Central memory CD8-positive, alpha-beta T cell (primary cell): Measurements from ENCODE around the gene UBXN10.

Experiments used
- ATAC-seq: fragments of 150-1000 bp; cut with Tn5 transposase; replicated peaks from 2 replicates; pipeline ENCODE4 v1.10.0; 2022; ENCODE audit warnings: mild to moderate bottlenecking, moderate FRiP score, moderate number of reproducible peaks; ENCODE audit not compliant: poor library complexity, severe bottlenecking; ENCODE audit errors: extremely low read depth
- DNase-seq, 2 donors: peaks; one replicate each; pipeline ENCODE4 v3.0.0; 2021; ENCODE audit warnings: low spot score in 2 of 2
- H3K27ac Mint-ChIP-seq: one replicate; pipeline ENCODE4 v1.8.0; 2022; ENCODE audit warnings: low read depth, mild to moderate bottlenecking, moderate library complexity, mixed read lengths
- H3K27me3 Mint-ChIP-seq: one replicate; pipeline ENCODE4 v1.8.0; 2022; ENCODE audit warnings: mixed read lengths
- H3K36me3 Mint-ChIP-seq: one replicate; pipeline ENCODE4 v1.8.0; 2022; ENCODE audit warnings: mild to moderate bottlenecking, moderate library complexity, mixed read lengths; ENCODE audit not compliant: insufficient read depth
- H3K4me1 Mint-ChIP-seq: one replicate; pipeline ENCODE4 v1.8.0; 2022; ENCODE audit warnings: mixed read lengths
- H3K4me3 Mint-ChIP-seq: one replicate; pipeline ENCODE4 v1.8.0; 2022; ENCODE audit warnings: mild to moderate bottlenecking, moderate library complexity, mixed read lengths
- H3K9me3 Mint-ChIP-seq: one replicate; pipeline ENCODE4 v1.8.0; 2022; ENCODE audit warnings: mixed read lengths

Gene UBXN10, protein sequence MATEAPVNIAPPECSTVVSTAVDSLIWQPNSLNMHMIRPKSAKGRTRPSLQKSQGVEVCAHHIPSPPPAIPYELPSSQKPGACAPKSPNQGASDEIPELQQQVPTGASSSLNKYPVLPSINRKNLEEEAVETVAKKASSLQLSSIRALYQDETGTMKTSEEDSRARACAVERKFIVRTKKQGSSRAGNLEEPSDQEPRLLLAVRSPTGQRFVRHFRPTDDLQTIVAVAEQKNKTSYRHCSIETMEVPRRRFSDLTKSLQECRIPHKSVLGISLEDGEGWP

DNA sequence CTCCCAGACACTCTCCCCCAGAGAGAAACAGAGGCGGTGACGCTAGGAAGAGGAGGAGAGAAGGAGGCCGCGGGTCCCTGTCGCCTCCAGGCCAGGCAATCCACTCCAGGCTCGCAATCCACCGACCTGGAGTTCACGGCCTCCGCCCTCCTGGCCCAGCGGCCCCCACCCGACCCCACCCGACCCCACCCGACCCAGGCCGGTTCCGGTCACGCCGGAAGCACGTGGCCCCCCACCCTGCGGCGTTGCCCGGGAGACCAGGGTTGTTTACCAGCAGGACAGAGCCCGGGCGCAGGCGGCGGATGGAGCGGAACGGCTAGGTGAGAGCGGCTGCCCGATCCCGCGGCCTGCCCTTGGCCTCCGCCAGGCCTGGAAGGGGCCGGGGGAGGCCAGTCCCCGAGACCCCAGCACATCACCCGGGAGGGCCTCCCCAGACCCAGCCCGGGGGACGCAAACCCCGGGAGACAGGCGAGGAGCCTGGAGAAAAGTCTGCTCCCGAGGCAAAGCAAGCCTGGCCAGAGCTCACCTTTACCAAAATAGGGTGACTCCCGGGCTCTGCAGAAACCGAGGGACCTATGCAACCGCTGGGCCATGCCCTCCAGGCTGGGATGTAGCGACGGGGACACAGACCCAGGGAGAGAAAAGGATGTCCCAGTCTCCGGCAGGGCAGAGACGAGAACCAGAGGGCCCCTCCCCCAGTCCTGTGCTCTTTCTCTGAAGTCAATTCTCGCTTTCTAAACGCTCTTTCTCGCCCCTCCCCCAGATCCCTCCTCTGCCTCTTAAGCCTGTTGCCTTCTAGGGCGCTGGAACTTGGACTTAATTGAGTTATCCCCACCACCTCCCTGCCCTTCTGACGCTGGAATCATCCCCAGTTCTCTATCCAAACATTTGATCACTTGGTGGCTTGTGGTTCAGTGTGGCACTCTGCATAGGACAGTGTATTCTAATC, at the start of gene UBXN10, which contains the start of gene PLA2G2C:
UBXN10 (plus strand) TSS at position 263 of the 949 bp plus-strand sequence. CDS start 4,466 bp downstream, outside the sequence.
PLA2G2C (minus strand) TSS at position 685 of the 949 bp plus-strand sequence. CDS start 9,155 bp downstream, outside the sequence.
- Mint-ChIP-seq H3K4me1 (peaks cover 54% of the 10 kb centered on the region), H3K27me3 (peaks cover 12% of the 10 kb centered on the region), H3K4me3 (peak within 1 kb of the TSS; percentile 75), H3K27ac (peak within 1 kb of the TSS; percentile 71), H3K36me3 (peaks cover 1% of the 10 kb centered on the region), H3K9me3 (no peaks in the 10 kb centered on the region)
- DNase-seq (no peak), ATAC-seq (peak; percentile 45)

DNA sequence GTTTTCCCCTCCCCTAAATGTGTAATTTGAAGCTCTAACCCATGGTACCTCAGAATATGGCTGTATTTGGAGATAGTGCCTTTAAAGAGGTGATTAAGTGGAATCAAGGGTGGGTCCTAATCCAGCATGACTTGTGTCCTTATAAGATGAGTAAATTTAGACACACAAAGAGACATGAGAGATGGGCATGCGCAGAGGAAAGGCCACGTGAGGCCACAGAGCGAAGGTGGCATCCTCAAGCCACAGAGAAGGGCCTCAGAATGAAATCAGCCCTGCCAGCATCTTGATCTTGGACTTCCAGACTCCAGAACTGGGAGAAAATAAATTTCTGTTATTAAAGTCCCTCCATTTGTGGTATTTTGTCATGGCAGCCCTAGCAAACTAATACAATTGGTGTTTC, 49.6 kb upstream of the UBXN10 start:
- Mint-ChIP-seq H3K9me3 (no peaks in the 10 kb centered on the region), H3K27me3 (peaks cover 37% of the 10 kb centered on the region), H3K4me1 (no peaks in the 10 kb centered on the region), H3K4me3 (no peak overlapping the region), H3K36me3 (no peaks in the 10 kb centered on the region), H3K27ac (no peak overlapping the region)
- DNase-seq (no peak), ATAC-seq (no peak)

DNA sequence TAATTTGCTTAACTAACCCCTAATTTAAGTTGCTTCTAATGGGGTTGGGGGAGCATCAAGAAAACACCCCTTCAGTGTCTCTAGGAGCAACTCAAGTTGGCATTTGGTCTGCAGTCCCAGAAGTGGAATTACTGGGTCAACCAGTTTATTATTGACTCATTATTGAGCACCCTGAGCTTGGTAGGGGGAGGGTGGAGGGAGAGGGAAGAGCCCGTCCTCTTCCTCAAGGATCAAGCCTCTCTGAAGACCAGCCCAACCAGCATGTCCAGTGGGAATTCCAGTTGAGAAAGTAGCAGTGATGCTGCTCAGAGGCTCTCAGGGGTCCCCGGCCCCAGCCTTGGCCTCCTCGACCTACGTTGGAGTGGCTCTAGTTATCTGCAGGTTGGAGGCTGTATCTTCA, 48.8 kb upstream of the UBXN10 start:
- ATAC-seq (no peak), DNase-seq (no peak)
- H3K27ac Mint-ChIP-seq, result no peak overlapping the region
- no peaks in the 10 kb centered on the region for H3K36me3 Mint-ChIP-seq
- H3K4me3 Mint-ChIP-seq, result no peak overlapping the region
- peaks cover 34% of the 10 kb centered on the region for H3K27me3 Mint-ChIP-seq
- no peaks in the 10 kb centered on the region for H3K4me1 Mint-ChIP-seq
- no peaks in the 10 kb centered on the region for H3K9me3 Mint-ChIP-seq

DNA sequence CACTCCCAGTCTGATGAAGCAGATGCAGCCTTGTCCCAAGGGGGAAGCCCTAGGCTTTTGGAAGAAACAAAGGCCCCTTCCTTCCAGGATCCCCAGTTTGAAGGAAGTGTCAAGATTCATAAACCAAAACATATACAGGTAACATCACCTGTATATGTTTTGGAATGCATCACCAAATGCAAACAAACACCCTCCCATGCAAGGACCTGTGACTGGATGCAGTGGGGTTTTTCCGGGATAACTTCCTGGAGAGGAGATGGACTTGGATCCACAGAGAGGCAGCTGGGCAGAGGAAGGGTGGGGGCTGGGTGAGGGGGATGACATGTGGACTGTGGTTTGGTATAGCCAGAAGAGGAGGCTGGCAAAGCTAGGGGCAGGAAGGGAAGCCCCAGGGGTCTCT, 48.3 kb upstream of the UBXN10 start:
- no peak for DNase-seq
- no peaks in the 10 kb centered on the region for H3K36me3 Mint-ChIP-seq
- H3K27me3 Mint-ChIP-seq, result peaks cover 28% of the 10 kb centered on the region
- no peak overlapping the region for H3K4me3 Mint-ChIP-seq
- no peaks in the 10 kb centered on the region for H3K9me3 Mint-ChIP-seq
- no peak overlapping the region for H3K27ac Mint-ChIP-seq
- H3K4me1 Mint-ChIP-seq, result no peaks in the 10 kb centered on the region
- no peak for ATAC-seq

DNA sequence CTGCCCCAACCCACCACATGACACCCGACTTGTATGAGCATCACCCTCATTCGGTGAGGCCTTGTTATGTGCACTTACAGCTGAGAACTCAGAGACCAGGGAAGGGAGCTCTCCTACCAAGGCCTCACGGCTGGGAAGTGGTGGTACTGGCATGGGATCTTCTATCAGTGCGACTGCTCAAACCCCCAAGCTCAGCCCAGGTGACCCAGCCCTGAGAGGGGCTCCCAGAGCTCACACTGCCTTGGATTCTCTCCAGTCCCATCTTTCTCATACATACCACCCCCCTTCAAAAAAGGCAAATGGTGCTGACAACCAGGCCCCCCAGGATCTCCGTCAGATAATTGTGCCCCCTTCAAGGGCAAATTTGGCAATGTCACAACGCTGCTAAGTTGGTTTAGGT, 47.5 kb upstream of the UBXN10 start:
- ATAC-seq, result no peak
- H3K27ac Mint-ChIP-seq, result no peak overlapping the region
- H3K9me3 Mint-ChIP-seq, result no peaks in the 10 kb centered on the region
- no peaks in the 10 kb centered on the region for H3K4me1 Mint-ChIP-seq
- DNase-seq, result no peak
- no peak overlapping the region for H3K4me3 Mint-ChIP-seq
- H3K36me3 Mint-ChIP-seq, result no peaks in the 10 kb centered on the region
- peaks cover 25% of the 10 kb centered on the region for H3K27me3 Mint-ChIP-seq

DNA sequence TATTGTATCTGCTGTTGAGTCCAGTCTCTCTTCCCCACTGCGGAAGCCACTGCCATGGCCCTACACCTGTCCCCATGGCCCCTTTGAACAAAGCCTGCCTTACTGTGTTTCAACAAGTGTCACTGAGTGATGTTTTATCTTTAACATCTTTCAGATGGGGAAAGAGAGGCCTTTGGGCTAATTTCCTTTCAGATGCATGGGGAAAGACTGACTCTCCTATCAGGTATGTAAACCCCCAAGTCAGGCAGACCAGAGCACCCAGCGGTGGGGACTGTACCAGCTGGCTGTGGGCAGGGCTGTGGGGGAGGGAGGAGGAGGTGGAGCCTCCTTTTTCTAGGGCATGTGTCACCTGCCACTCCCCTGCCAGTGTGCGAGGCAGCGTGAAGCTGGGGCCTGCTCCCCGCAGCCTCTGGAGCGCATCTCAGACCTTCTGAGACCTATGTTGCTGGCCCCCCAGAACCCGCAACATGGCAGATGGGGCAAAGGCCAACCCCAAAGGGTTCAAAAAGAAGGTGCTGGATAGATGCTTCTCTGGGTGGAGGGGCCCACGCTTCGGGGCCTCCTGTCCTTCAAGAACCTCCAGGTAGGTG, 46.8 kb upstream of the UBXN10 start, which contains the start of gene PLA2G2F:
PLA2G2F (plus strand) TSS at position 363 of the 590 bp plus-strand sequence; CDS start at position 468, 105 bp downstream.
- Mint-ChIP-seq H3K27me3 (peaks cover 19% of the 10 kb centered on the region), H3K36me3 (no peaks in the 10 kb centered on the region), H3K9me3 (no peaks in the 10 kb centered on the region), H3K4me3 (no peak within 1 kb of the TSS), H3K4me1 (no peaks in the 10 kb centered on the region), H3K27ac (no peak within 1 kb of the TSS)
- ATAC-seq, result no peak
- no peak for DNase-seq

DNA sequence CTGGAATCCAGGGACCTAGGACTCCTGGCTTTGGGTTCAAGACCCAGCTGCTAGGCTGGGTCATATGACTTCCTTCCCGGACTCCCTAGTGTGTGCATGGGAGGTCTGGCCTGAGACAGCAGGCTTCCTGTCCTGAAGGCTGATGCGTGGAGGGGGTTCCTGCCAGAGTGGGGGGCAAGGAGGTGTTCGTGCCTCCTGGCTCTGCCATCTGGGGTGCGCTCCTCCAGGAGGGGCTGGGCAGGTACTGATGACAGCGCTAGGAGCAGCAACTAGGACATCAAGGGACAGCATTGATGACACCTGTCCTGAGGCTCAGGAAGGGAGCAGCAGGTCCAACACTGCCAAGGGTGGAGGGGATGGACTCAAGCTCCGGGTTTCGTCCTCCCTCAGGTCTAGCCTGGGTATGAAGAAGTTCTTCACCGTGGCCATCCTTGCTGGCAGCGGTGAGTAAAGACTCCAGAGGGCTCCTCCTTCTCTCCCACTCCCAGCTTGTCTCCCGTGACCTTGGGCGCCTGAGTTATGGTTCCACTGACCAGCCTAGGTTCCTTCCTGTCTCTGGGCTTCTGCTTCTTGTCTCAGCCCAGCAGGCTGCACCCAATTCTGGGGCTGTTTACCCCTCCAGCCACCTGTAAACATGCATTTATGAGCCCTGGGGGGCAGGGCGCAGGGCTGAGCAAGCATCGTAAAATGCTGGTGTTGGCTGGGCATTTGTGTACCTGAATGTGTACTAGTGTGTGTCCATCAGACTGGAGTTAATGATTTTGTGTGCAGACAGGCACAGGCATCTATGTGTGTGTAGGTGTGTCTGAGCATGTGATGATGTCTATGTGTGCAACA, 45.9 kb upstream of the UBXN10 start:
- Mint-ChIP-seq H3K4me3 (no peak overlapping the region), H3K27me3 (peaks cover 14% of the 10 kb centered on the region), H3K27ac (no peak overlapping the region), H3K9me3 (no peaks in the 10 kb centered on the region), H3K36me3 (no peaks in the 10 kb centered on the region), H3K4me1 (no peaks in the 10 kb centered on the region)
- DNase-seq (no peak), ATAC-seq (no peak)

DNA sequence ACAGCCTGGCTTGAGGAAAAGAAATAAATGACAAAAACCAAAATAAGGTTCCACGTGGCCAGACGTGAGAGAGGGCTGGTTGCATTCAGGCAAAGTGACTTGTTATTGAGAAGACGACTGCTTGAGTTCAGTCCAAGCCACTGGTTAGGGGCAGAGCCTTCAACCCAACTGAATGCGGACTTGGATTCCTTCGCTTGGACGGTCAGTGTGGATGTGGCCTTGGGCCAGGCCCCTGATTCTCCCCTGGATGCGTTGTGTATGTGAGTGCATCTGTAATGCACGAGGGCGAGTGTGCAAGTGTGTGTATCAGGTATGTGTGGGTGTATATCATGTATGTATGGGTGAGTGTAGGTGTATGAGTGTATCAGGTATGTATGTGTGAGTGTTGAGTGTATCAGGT, 44.9 kb upstream of the UBXN10 start:
- H3K27me3 Mint-ChIP-seq, result peaks cover 14% of the 10 kb centered on the region
- no peak for DNase-seq
- no peak for ATAC-seq
- no peaks in the 10 kb centered on the region for H3K9me3 Mint-ChIP-seq
- no peaks in the 10 kb centered on the region for H3K4me1 Mint-ChIP-seq
- no peak overlapping the region for H3K27ac Mint-ChIP-seq
- H3K4me3 Mint-ChIP-seq, result no peak overlapping the region
- H3K36me3 Mint-ChIP-seq, result no peaks in the 10 kb centered on the region

DNA sequence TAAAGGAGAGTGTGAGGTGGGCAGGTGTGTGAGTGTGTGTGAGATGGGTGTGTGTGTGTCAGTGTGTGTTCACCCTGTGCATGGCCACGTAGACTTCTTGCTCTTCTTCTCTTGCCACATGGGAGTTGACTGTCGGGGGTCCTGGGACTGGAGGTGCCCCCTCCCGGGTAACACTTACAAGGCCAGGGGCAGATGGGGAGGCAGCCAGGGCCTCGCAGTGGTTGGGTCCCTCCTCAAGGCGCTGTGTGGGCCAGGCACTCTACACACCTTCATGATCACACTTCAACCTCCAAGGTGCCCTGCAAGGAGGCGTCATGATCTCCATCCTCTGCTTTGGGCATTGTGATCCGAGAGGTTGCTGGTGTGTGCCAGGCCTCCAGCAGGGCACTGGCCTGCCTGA, 44.4 kb upstream of the UBXN10 start:
- H3K27me3 Mint-ChIP-seq, result peaks cover 14% of the 10 kb centered on the region
- ATAC-seq, result no peak
- no peaks in the 10 kb centered on the region for H3K9me3 Mint-ChIP-seq

DNA sequence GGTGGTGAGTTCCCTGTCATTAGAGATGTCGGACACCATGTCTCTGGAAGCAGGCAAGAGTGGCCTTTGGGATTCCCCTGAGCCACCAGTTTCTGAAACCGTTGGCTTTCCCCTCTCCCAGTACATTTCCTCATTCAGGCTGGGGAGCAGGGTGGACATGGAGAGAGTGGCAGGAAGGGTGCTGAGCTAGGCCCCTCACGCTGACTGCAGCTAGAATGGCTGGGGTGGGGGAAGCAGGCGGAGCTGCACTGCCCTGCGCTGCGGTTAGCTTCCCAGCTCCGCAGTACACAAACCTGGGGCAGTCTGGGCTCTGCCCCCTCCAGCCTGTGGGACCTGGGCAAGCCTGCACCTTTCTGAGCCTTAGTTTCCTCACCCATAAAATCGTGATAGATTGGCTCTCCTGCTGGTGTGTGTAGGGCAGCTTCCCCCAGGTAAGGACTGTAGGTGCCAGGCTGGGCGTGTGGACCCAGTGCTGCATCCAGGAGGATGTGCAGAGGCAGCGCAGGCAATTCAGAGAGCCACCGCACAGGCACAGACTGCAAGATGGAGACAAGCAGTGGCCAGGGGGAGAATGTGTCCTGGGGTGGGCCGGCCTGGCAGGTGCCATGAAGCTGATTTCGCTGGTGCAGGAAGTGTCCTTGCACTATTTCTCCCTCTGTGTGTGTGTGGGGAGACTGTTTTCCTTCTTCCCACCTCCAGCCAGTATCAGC, 43.7 kb upstream of the UBXN10 start:
- Mint-ChIP-seq H3K4me3 (no peak overlapping the region), H3K27ac (no peak overlapping the region), H3K4me1 (no peaks in the 10 kb centered on the region), H3K9me3 (no peaks in the 10 kb centered on the region), H3K27me3 (peaks cover 14% of the 10 kb centered on the region), H3K36me3 (no peaks in the 10 kb centered on the region)
- ATAC-seq (no peak), DNase-seq (no peak)

More for the DNA sequence above, 44.4 kb upstream of the UBXN10 start:
- Mint-ChIP-seq H3K36me3 (no peaks in the 10 kb centered on the region), H3K4me3 (no peak overlapping the region), H3K27ac (no peak overlapping the region), H3K4me1 (no peaks in the 10 kb centered on the region)
- no peak for DNase-seq

DNA sequence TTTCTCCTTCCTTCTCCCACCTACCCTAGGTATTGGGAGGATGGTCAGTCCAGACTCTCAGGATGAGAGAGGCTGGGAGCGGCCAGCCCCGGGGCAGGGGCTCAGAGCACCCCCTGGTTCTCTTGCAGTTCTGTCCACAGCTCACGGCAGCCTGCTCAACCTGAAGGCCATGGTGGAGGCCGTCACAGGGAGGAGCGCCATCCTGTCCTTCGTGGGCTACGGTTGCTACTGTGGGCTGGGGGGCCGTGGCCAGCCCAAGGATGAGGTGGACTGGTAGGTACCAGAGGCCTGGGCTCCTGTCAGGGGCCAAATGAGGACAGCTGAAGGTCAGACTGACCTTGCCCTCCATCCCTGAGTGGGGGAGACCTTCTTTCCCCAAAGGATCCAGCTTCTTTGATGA, 42.6 kb upstream of the UBXN10 start:
- Mint-ChIP-seq H3K4me1 (no peaks in the 10 kb centered on the region), H3K4me3 (no peak overlapping the region), H3K27me3 (peaks cover 10% of the 10 kb centered on the region), H3K27ac (no peak overlapping the region), H3K9me3 (no peaks in the 10 kb centered on the region), H3K36me3 (no peaks in the 10 kb centered on the region)
- ATAC-seq (no peak), DNase-seq (no peak)
